ENCODE data around the gene CAMK1. TPM values are rescaled to one million over a fixed set of nuclear protein-coding genes. Genes with fewer than 3 reads are reported as not detected.

The CAMK1 gene
- total RNA-seq (ENCODE audit: low replicate concordance): 24.5 and 41.5 TPM in 2 replicates

DNA sequence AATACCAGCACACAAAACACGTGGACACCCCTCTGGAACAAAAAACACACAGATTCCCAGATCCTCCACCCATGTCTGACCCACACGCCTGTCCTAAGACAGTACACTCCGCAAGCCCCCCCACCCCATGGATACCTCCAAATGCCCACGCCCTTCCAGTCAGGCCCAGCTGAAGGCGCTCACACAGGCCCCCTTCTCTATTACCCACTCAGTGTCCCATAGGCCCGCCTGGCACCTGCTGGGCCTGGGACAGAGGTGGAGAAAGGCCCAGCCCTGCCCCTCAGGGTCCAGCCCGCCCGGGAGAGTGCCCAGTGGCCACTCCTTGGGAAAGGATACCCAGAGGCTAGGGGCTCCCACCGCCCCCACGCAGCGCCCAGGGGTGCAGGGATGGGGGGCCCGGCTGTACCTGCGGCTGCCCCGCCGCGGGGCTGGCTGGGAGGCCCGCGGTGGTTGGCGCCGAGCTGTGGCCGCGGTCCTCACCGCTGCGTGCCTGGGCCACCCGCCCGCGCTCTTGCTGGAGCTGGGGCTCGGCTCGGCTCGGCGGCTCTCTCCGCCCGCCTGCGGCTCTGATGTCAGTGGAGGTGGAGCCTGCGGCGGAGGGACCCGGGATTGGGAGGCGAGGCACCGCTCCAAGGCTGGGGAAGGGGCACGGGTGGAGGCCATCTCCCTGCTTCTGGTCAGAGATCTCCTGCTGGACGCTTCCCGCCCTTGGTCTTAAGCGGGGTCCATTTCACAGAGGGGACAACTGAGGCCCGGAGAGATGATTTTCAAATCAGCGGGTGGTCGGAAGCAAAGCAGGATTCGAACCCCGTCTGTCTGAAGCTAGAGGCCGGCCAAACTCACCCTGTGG, at the start of gene CAMK1:
Gene CAMK1, minus strand, starts transcription at position 522 of the 850 bp plus-strand sequence. CDS start 2,198 bp downstream, outside the sequence.
- TF ChIP-seq, protein P1, sequence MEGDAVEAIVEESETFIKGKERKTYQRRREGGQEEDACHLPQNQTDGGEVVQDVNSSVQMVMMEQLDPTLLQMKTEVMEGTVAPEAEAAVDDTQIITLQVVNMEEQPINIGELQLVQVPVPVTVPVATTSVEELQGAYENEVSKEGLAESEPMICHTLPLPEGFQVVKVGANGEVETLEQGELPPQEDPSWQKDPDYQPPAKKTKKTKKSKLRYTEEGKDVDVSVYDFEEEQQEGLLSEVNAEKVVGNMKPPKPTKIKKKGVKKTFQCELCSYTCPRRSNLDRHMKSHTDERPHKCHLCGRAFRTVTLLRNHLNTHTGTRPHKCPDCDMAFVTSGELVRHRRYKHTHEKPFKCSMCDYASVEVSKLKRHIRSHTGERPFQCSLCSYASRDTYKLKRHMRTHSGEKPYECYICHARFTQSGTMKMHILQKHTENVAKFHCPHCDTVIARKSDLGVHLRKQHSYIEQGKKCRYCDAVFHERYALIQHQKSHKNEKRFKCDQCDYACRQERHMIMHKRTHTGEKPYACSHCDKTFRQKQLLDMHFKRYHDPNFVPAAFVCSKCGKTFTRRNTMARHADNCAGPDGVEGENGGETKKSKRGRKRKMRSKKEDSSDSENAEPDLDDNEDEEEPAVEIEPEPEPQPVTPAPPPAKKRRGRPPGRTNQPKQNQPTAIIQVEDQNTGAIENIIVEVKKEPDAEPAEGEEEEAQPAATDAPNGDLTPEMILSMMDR (IDR thresholded peaks at IDR 0.05; ENCODE audit: insufficient read depth, low read length): no peak
- peak within 1 kb of the TSS; percentile 76 for H3K4me3 ChIP-seq (ENCODE audit: low read depth, low read length)
- DNase-seq (ENCODE audit: low read depth): peak; percentile 50

DNA sequence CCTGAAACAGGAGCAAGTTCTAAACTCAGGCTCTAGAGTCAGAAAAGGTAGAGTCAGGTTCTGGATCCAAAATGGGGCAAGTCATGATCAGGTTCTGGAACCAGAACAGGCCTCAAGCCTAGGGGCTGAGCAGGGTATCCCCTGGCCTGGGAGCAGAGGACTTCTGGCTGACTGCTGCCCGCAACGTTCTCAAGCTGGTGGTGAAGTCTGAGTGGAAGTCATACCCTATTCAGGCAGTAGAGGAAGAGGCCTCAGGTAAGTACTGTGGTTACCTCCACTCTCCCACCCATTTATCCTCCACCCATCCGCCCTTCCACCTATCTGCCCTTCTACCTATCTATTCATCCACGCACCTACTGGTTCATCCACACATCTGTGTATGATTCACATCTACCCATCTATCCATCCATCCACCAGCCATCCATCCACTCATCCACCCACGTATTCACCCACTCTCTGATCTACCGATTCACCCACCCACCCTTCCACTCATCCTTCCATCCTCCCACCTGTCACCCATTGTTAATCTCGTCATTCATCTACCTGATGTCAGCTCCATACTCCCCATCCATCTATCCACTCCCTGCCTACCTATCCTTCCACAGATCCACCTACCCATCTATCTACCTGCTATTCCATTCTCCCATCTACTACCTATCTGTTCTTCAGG, 49.1 kb upstream of the CAMK1 start:
- TF ChIP-seq, protein P1 (IDR thresholded peaks at IDR 0.05; ENCODE audit: insufficient read depth, low read length): no peak

GRCh38 chr3:9817436-9817835, 47.7 kb upstream of the CAMK1 start:
- H3K4me3 ChIP-seq (ENCODE audit: low read depth, low read length): no peak overlapping the region
- TF ChIP-seq, protein P1 (IDR thresholded peaks at IDR 0.05; ENCODE audit: insufficient read depth, low read length): no peak
- DNase-seq (ENCODE audit: low read depth): no peak

More for the DNA sequence above, 49.1 kb upstream of the CAMK1 start:
- no peak for DNase-seq (ENCODE audit: low read depth)
- no peak overlapping the region for H3K4me3 ChIP-seq (ENCODE audit: low read depth, low read length)

DNA sequence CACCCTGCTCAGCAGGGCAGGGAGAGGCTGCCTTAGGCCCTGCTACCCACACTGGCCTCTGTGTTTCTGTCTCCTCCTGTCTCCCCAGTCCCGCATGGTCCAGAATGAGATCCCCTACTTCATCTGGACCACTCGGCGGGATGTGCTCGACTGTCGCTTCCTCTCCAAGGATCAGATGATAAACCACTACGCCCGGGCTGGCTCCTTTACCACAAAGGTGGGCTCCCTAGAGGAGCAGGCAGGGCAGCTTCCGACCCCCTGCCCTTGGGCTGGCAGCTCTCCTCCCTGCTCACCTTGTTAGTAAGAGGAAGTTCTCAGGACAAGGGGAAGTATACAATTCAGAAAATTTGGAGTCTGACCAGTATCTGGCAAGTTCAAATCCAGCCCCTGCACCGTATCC, 46.2 kb upstream of the CAMK1 start:
- DNase-seq (ENCODE audit: low read depth): no peak
- no peak overlapping the region for H3K4me3 ChIP-seq (ENCODE audit: low read depth, low read length)
- TF ChIP-seq, protein P1 (IDR thresholded peaks at IDR 0.05; ENCODE audit: insufficient read depth, low read length): no peak

- H3K4me3 ChIP-seq (ENCODE audit: low read depth, low read length): no peak overlapping the region
- no peak for DNase-seq (ENCODE audit: low read depth)
- TF ChIP-seq, protein P1 (IDR thresholded peaks at IDR 0.05; ENCODE audit: insufficient read depth, low read length): no peak
These were observed 43.2 kb upstream of the CAMK1 start for GRCh38 chr3:9812870-9813483.

GRCh38 chr3:9810846-9811245, 41.1 kb upstream of the CAMK1 start:
- peak; percentile 23 for DNase-seq (ENCODE audit: low read depth)
- TF ChIP-seq, protein P1 (IDR thresholded peaks at IDR 0.05; ENCODE audit: insufficient read depth, low read length): no peak
- peak overlapping the region; percentile 65 for H3K4me3 ChIP-seq (ENCODE audit: low read depth, low read length)
